ENCODE results near the gene FLAD1. TPM values are rescaled to one million over a fixed set of nuclear protein-coding genes. Genes with fewer than 3 reads are reported as not detected.

The FLAD1 gene
- total RNA-seq, 4 donors from 2014 or later, result 17.4 to 33.6 (median 23.6) TPM

- peak overlapping the region; percentile 88 to 99 (median 98) for H3K27ac ChIP-seq
- H3K4me3 ChIP-seq, result peak overlapping the region; percentile 58 to 94 (median 78)
- DNase-seq (ENCODE audit: low spot score in 2 of 2), result no peak
- no peaks in the 10 kb centered on the region for H3K27me3 ChIP-seq
- peaks cover 0 to 66% (median 57%) of the 10 kb centered on the region in 4 donors for H3K4me1 ChIP-seq
- WGBS, 2 donors, result 29 to 34% methylated on average over 5 of the region's 5 CpGs
- H3K36me3 ChIP-seq, result no peaks in the 10 kb centered on the region
- no peak for TF ChIP-seq POLR2A (IDR thresholded peaks at IDR 0.05)
- H3K9me3 ChIP-seq, result no peaks in the 10 kb centered on the region
These were observed 21.4 kb downstream of the FLAD1 start for GRCh38 chr1:155004352-155005075.

- peaks cover 0 to 66% (median 57%) of the 10 kb centered on the region in 4 donors for H3K4me1 ChIP-seq
- TF ChIP-seq CTCF (IDR thresholded peaks at IDR 0.05) (no peak), EP300 (IDR thresholded peaks at IDR 0.05) (peak; percentile 18 to 40), POLR2A (IDR thresholded peaks at IDR 0.05) (no peak)
- H3K4me3 ChIP-seq, result peak overlapping the region in 3 of 4 donors; percentile 58 to 94 (median 85)
- no peaks in the 10 kb centered on the region for H3K36me3 ChIP-seq
- H3K27ac ChIP-seq, result peak overlapping the region; percentile 88 to 99 (median 98)
- DNase-seq (ENCODE audit: low spot score in 2 of 2), result peak in 1 of 2 donors; percentile 58
- H3K27me3 ChIP-seq, result no peaks in the 10 kb centered on the region
- WGBS, 2 donors, result 23 to 31% methylated on average over 14 to 17 of the region's 17 CpGs
- no peaks in the 10 kb centered on the region for H3K9me3 ChIP-seq
These were observed 22.2 kb downstream of the FLAD1 start for GRCh38 chr1:155005076-155006011.

- Histone ChIP-seq H3K36me3 (no peaks in the 10 kb centered on the region), H3K4me3 (no peak overlapping the region), H3K27ac (peak overlapping the region; percentile 88 to 99 (median 98)), H3K9me3 (no peaks in the 10 kb centered on the region), H3K4me1 (peaks cover 0 to 79% (median 70%) of the 10 kb centered on the region in 4 donors), H3K27me3 (no peaks in the 10 kb centered on the region)
- WGBS, 2 donors, result 45 to 58% methylated on average over 2 of the region's 2 CpGs
- TF ChIP-seq POLR2A (IDR thresholded peaks at IDR 0.05) (no peak), CTCF (IDR thresholded peaks at IDR 0.05) (no peak), EP300 (IDR thresholded peaks at IDR 0.05) (peak in 1 of 2 donors; percentile 12)
- no peak for DNase-seq (ENCODE audit: low spot score in 2 of 2)
These were observed 23.5 kb downstream of the FLAD1 start for GRCh38 chr1:155006601-155007101.

GRCh38 chr1:155007251-155007828 lies 24.2 kb downstream of the FLAD1 start:
- peaks cover 0 to 86% (median 76%) of the 10 kb centered on the region in 4 donors for H3K4me1 ChIP-seq
- no peaks in the 10 kb centered on the region for H3K36me3 ChIP-seq
- 43 to 63% methylated on average over 5 to 6 of the region's 6 CpGs for WGBS, 2 donors
- peak overlapping the region in 1 of 4 donors; percentile 50 for H3K4me3 ChIP-seq
- peak overlapping the region; percentile 72 to 99 (median 94) for H3K27ac ChIP-seq
- H3K27me3 ChIP-seq, result no peaks in the 10 kb centered on the region
- no peaks in the 10 kb centered on the region for H3K9me3 ChIP-seq
- no peak for DNase-seq (ENCODE audit: low spot score in 2 of 2)
- TF ChIP-seq EP300 (IDR thresholded peaks at IDR 0.05) (no peak), POLR2A (IDR thresholded peaks at IDR 0.05) (no peak), CTCF (IDR thresholded peaks at IDR 0.05) (no peak)

Data from tibial nerve (tissue), 4 donors.